ENCODE results near the gene CPSF4L. TPM values are rescaled to one million over a fixed set of nuclear protein-coding genes. Genes with fewer than 3 reads are reported as not detected.

CPSF4L gene
- total RNA-seq, 1 donor from 2014 or later = not detected

GRCh38 chr17:73288534-73289302 is 27.0 kb upstream of the CPSF4L start:
- Mint-ChIP-seq H3K36me3 (ENCODE audit: insufficient read depth) (peaks cover 11% of the 10 kb centered on the region), H3K4me1 (ENCODE audit: low read depth) (peaks cover 59% of the 10 kb centered on the region), H3K27me3 (no peaks in the 10 kb centered on the region), H3K9me3 (ENCODE audit: low read depth) (no peaks in the 10 kb centered on the region), H3K27ac (peak overlapping the region; percentile 80), H3K4me3 (ENCODE audit: low read depth) (peak overlapping the region; percentile 33)
- TF ChIP-seq CTCF (IDR thresholded peaks at IDR 0.05; ENCODE audit: unreplicated experiment) = no peak
- no peak for DNase-seq (ENCODE audit: low spot score, unreplicated experiment)

GRCh38 chr17:73286863-73287296 is 25.2 kb upstream of the CPSF4L start:
- DNase-seq (ENCODE audit: low spot score, unreplicated experiment) = no peak
- Mint-ChIP-seq H3K4me1 (ENCODE audit: low read depth) (peaks cover 57% of the 10 kb centered on the region), H3K27me3 (no peaks in the 10 kb centered on the region), H3K4me3 (ENCODE audit: low read depth) (no peak overlapping the region), H3K36me3 (ENCODE audit: insufficient read depth) (peaks cover 8% of the 10 kb centered on the region), H3K27ac (peak overlapping the region; percentile 53), H3K9me3 (ENCODE audit: low read depth) (no peaks in the 10 kb centered on the region)
- no peak for TF ChIP-seq CTCF (IDR thresholded peaks at IDR 0.05; ENCODE audit: unreplicated experiment)

GRCh38 chr17:73285916-73286862 is 24.5 kb upstream of the CPSF4L start:
- Mint-ChIP-seq H3K27me3 (no peaks in the 10 kb centered on the region), H3K4me1 (ENCODE audit: low read depth) (peaks cover 51% of the 10 kb centered on the region)

GRCh38 chr17:73285603-73285908 is 23.9 kb upstream of the CPSF4L start:
- no peak for TF ChIP-seq CTCF (IDR thresholded peaks at IDR 0.05; ENCODE audit: unreplicated experiment)
- H3K36me3 Mint-ChIP-seq (ENCODE audit: insufficient read depth) = peaks cover 8% of the 10 kb centered on the region
- H3K27ac Mint-ChIP-seq = no peak overlapping the region
- H3K4me1 Mint-ChIP-seq (ENCODE audit: low read depth) = peaks cover 45% of the 10 kb centered on the region
- H3K4me3 Mint-ChIP-seq (ENCODE audit: low read depth) = no peak overlapping the region
- DNase-seq (ENCODE audit: low spot score, unreplicated experiment) = no peak
- no peaks in the 10 kb centered on the region for H3K27me3 Mint-ChIP-seq
- no peaks in the 10 kb centered on the region for H3K9me3 Mint-ChIP-seq (ENCODE audit: low read depth)

More at GRCh38 chr17:73285916-73286862, 24.5 kb upstream of the CPSF4L start:
- TF ChIP-seq CTCF (IDR thresholded peaks at IDR 0.05; ENCODE audit: unreplicated experiment) = no peak
- H3K9me3 Mint-ChIP-seq (ENCODE audit: low read depth) = no peaks in the 10 kb centered on the region
- H3K36me3 Mint-ChIP-seq (ENCODE audit: insufficient read depth) = peaks cover 8% of the 10 kb centered on the region
- DNase-seq (ENCODE audit: low spot score, unreplicated experiment) = no peak
- no peak overlapping the region for H3K4me3 Mint-ChIP-seq (ENCODE audit: low read depth)
- no peak overlapping the region for H3K27ac Mint-ChIP-seq

- Mint-ChIP-seq H3K27me3 (no peaks in the 10 kb centered on the region), H3K9me3 (ENCODE audit: low read depth) (no peaks in the 10 kb centered on the region), H3K27ac (no peak overlapping the region), H3K36me3 (ENCODE audit: insufficient read depth) (peaks cover 8% of the 10 kb centered on the region), H3K4me1 (ENCODE audit: low read depth) (peaks cover 40% of the 10 kb centered on the region), H3K4me3 (ENCODE audit: low read depth) (no peak overlapping the region)
- DNase-seq (ENCODE audit: low spot score, unreplicated experiment) = no peak
- no peak for TF ChIP-seq CTCF (IDR thresholded peaks at IDR 0.05; ENCODE audit: unreplicated experiment)
These were observed 23.4 kb upstream of the CPSF4L start for GRCh38 chr17:73284906-73285602.
